ENCODE measurements around the gene HCAR3.

DNA sequence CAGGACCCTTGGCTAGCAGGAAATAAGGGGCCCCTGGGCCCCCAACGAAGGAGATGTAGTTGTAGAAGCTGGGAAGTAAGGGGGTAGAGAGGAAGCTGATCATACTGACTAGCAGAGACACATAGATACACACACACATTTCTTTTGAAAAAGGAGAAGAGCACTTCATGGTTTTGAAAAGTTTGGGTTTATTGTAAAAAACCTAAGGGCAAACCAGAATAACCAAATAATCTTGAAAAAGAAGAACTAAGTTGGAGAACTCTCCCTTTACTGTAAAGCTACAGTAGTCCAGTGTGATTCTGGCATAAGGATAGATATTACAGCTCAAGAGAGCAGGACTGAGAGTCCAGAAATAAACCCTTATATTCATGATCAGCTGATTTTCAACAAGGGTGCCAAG lies 5.8 kb upstream of the HCAR3 start:
- TF ChIP-seq POLR2A (IDR thresholded peaks at IDR 0.05; ENCODE audit: low read length) = no peak
- TF ChIP-seq GATA1 (IDR thresholded peaks at IDR 0.05; ENCODE audit: low read depth, low read length) = no peak

All from erythroblast (primary cell).